Loucy (cell line): ENCODE results near the gene SPEM1.

Experiments
- H2AFZ ChIP-seq: fragments of 200-600 bp; sonication (generic); 2 replicates; pipeline ENCODE4 v1.6.0; 2016; ENCODE audit warnings: antibody characterized with exemption, mild to moderate bottlenecking, low read length, moderate library complexity
- H3F3A ChIP-seq: fragments of 200-600 bp; 2 replicates; pipeline ENCODE4 v1.6.0; 2016; ENCODE audit warnings: antibody characterized with exemption, low read depth, mild to moderate bottlenecking
- H3K27me3 ChIP-seq: fragments of 200-600 bp; sonication (generic); 2 replicates; pipeline ENCODE4 v1.6.1; 2014; ENCODE audit warnings: low read length, mild to moderate bottlenecking; ENCODE audit not compliant: insufficient read depth, poor library complexity, severe bottlenecking
- H3K36me3 ChIP-seq: fragments of 200-600 bp; sonication (generic); 2 replicates; pipeline ENCODE4 v1.6.1; 2016; ENCODE audit warnings: low read length; ENCODE audit not compliant: insufficient read depth
- H3K4me1 ChIP-seq: fragments of 200-600 bp; sonication (generic); 2 replicates; pipeline ENCODE4 v1.5.1; 2014; ENCODE audit warnings: low read length, mild to moderate bottlenecking; ENCODE audit not compliant: insufficient read depth, poor library complexity, severe bottlenecking
- H3K4me2 ChIP-seq: fragments of 200-600 bp; sonication (generic); 2 replicates; pipeline ENCODE4 v1.6.0; 2014; ENCODE audit warnings: antibody characterized with exemption, low read length, low read depth, mild to moderate bottlenecking; ENCODE audit not compliant: poor library complexity, severe bottlenecking
- H3K4me3 ChIP-seq: fragments of 200-600 bp; sonication (generic); 2 replicates; pipeline ENCODE4 v1.5.1; 2014; ENCODE audit warnings: low read length, mild to moderate bottlenecking, mixed read lengths; ENCODE audit not compliant: poor library complexity, severe bottlenecking
- H3K79me2 ChIP-seq: fragments of 200-600 bp; sonication (generic); 2 replicates; pipeline ENCODE4 v1.6.1; 2014; ENCODE audit warnings: low read length; ENCODE audit not compliant: insufficient read depth
- H3K9ac ChIP-seq: fragments of 200-600 bp; sonication (generic); 2 replicates; pipeline ENCODE4 v1.6.0; 2014; ENCODE audit warnings: mild to moderate bottlenecking, low read depth, low read length, moderate library complexity; ENCODE audit not compliant: poor library complexity, severe bottlenecking
- H3K9me2 ChIP-seq: fragments of 200-600 bp; sonication (generic); replicated peaks from 2 replicates; pipeline ENCODE4 v1.6.1; 2016; ENCODE audit warnings: low read depth, low read length, mixed read lengths
- H3K9me3 ChIP-seq: fragments of 200-600 bp; sonication (generic); 2 replicates; pipeline ENCODE4 v1.6.1; 2014; ENCODE audit warnings: mild to moderate bottlenecking, antibody characterized with exemption, low read length, low read depth; ENCODE audit not compliant: insufficient read depth
- H4K20me1 ChIP-seq: fragments of 200-600 bp; sonication (generic); 2 replicates; pipeline ENCODE4 v1.6.0; 2014; ENCODE audit warnings: antibody characterized with exemption, low read length, mild to moderate bottlenecking; ENCODE audit not compliant: insufficient read depth, poor library complexity, severe bottlenecking
- CTCF ChIP-seq: fragments of 200-600 bp; sonication (generic); conservative IDR thresholded peaks from 2 replicates; pipeline ENCODE4 v1.5.1; 2014; ENCODE audit warnings: mild to moderate bottlenecking, antibody characterized with exemption, low read length
- EZH2phosphoT487 ChIP-seq: fragments of 200-600 bp; IDR thresholded peaks from 2 replicates; pipeline ENCODE4 v1.6.1; 2018; ENCODE audit warnings: antibody characterized with exemption, mild to moderate bottlenecking, moderate library complexity, borderline replicate concordance

The SPEM1 gene

GRCh38 chr17:7411427-7411750, 8.7 kb upstream of the SPEM1 start:
- Histone ChIP-seq H3K9ac (no peak overlapping the region), H3K4me3 (no peak overlapping the region), H3K27me3 (no peaks in the 10 kb centered on the region), H4K20me1 (no peaks in the 10 kb centered on the region), H3K9me3 (no peaks in the 10 kb centered on the region), H3K4me1 (no peaks in the 10 kb centered on the region), H3K4me2 (no peak overlapping the region), H3K36me3 (no peaks in the 10 kb centered on the region), H3K9me2 (no peaks in the 10 kb centered on the region), H2AFZ (no peak overlapping the region), H3F3A (no peaks in the 10 kb centered on the region), H3K79me2 (no peaks in the 10 kb centered on the region)
- TF ChIP-seq EZH2phosphoT487 (no peak), CTCF (no peak)

GRCh38 chr17:7413346-7413985, 6.7 kb upstream of the SPEM1 start:
- TF ChIP-seq EZH2phosphoT487 (no peak), CTCF (no peak)
- no peaks in the 10 kb centered on the region for H3K9me2 ChIP-seq
- no peak overlapping the region for H3K4me3 ChIP-seq
- H4K20me1 ChIP-seq, result no peaks in the 10 kb centered on the region
- H3F3A ChIP-seq, result no peaks in the 10 kb centered on the region
- no peak overlapping the region for H2AFZ ChIP-seq
- no peaks in the 10 kb centered on the region for H3K36me3 ChIP-seq
- H3K27me3 ChIP-seq, result no peaks in the 10 kb centered on the region
- no peaks in the 10 kb centered on the region for H3K4me1 ChIP-seq
- H3K9me3 ChIP-seq, result no peaks in the 10 kb centered on the region
- H3K4me2 ChIP-seq, result no peak overlapping the region
- no peak overlapping the region for H3K9ac ChIP-seq
- H3K79me2 ChIP-seq, result no peaks in the 10 kb centered on the region

GRCh38 chr17:7414837-7415236, 5.3 kb upstream of the SPEM1 start:
- no peaks in the 10 kb centered on the region for H3K9me2 ChIP-seq

More at GRCh38 chr17:7414837-7415236, 5.3 kb upstream of the SPEM1 start:
- Histone ChIP-seq H3K4me2 (no peak overlapping the region), H3K79me2 (no peaks in the 10 kb centered on the region), H3K36me3 (no peaks in the 10 kb centered on the region), H3K4me3 (no peak overlapping the region), H3K9ac (no peak overlapping the region), H3F3A (no peaks in the 10 kb centered on the region), H3K27me3 (no peaks in the 10 kb centered on the region), H4K20me1 (no peaks in the 10 kb centered on the region), H2AFZ (no peak overlapping the region), H3K9me3 (no peaks in the 10 kb centered on the region), H3K4me1 (no peaks in the 10 kb centered on the region)
- TF ChIP-seq EZH2phosphoT487 (no peak), CTCF (no peak)
